Smooth muscle cell (in vitro differentiated cells): ENCODE measurements around the gene ATP6V0D1. TPM values are rescaled to one million over a fixed set of nuclear protein-coding genes. Genes with fewer than 3 reads are reported as not detected.

Source experiments
- DNase-seq: peaks from one replicate; lab custom pipeline; 2025; ENCODE audit not compliant: unreplicated experiment; lab: John Stamatoyannopoulos, UW
- H2AFZ ChIP-seq: fragments of 200-600 bp; sonication (generic); 2 replicates; pipeline ENCODE4 v1.6.0; 2016; ENCODE audit warnings: antibody characterized with exemption, low read depth, mild to moderate bottlenecking
- H3F3A ChIP-seq: fragments of 200-600 bp; sonication (generic); 2 replicates; pipeline ENCODE4 v1.6.0; 2017; ENCODE audit warnings: antibody characterized with exemption, low read depth
- H3K27ac ChIP-seq: fragments of 200-600 bp; sonication (generic); 2 replicates; pipeline ENCODE4 v1.5.1; 2016; ENCODE audit warnings: low read depth, mild to moderate bottlenecking
- H3K27me3 ChIP-seq: fragments of 200-600 bp; sonication (generic); 2 replicates; pipeline ENCODE4 v1.6.1; 2016; ENCODE audit warnings: low read depth, mild to moderate bottlenecking
- H3K36me3 ChIP-seq: fragments of 200-600 bp; sonication (generic); 2 replicates; pipeline ENCODE4 v1.5.1; 2016; ENCODE audit warnings: low read depth
- H3K4me1 ChIP-seq: fragments of 200-600 bp; sonication (generic); 2 replicates; pipeline ENCODE4 v1.5.1; 2016; ENCODE audit warnings: low read depth
- H3K4me2 ChIP-seq: fragments of 200-600 bp; sonication (generic); 2 replicates; pipeline ENCODE4 v1.6.0; 2016; ENCODE audit warnings: mild to moderate bottlenecking
- H3K4me3 ChIP-seq: fragments of 200-600 bp; sonication (generic); 2 replicates; pipeline ENCODE4 v1.5.1; 2016; ENCODE audit warnings: mild to moderate bottlenecking
- H3K79me2 ChIP-seq: fragments of 200-600 bp; sonication (generic); 2 replicates; pipeline ENCODE4 v1.6.0; 2016; ENCODE audit warnings: low read depth, mild to moderate bottlenecking
- H3K9ac ChIP-seq: fragments of 200-600 bp; sonication (generic); 2 replicates; pipeline ENCODE4 v1.6.0; 2016; ENCODE audit warnings: low read depth
- H3K9me3 ChIP-seq: fragments of 200-600 bp; sonication (generic); replicated peaks from 2 replicates; pipeline ENCODE4 v1.5.1; 2016; ENCODE audit warnings: low read depth
- H4K20me1 ChIP-seq: fragments of 200-600 bp; sonication (generic); 2 replicates; pipeline ENCODE4 v1.6.0; 2016; ENCODE audit warnings: low read depth
- CTCF ChIP-seq: fragments of 200-600 bp; sonication (generic); IDR thresholded peaks from 2 replicates; pipeline ENCODE4 v1.5.1; 2017; ENCODE audit warnings: borderline replicate concordance, mild to moderate bottlenecking, antibody characterized with exemption; ENCODE audit not compliant: insufficient read depth, poor library complexity, severe bottlenecking
- WGBS: methylation state at CpG from one replicate; pipeline ENCODE4 v1.1.7; 2016; ENCODE audit warnings: low lambda C conversion rate; 5-methylcytosine and 5-hydroxymethylcytosine counted together
- polyA plus RNA-seq: library from polyadenylated mRNA; unstranded; fragments of >200 nt; fragmentation: Nextera tagmentation; extraction: Ambion mirVana; gene quantifications from 2 replicates; pipeline ENCODE4 v1.2.1, GENCODE V29; 2016
- total RNA-seq: library from RNA; depleted of rRNA; stranded (reverse); fragments of >200 nt; gene quantifications from 2 replicates; pipeline ENCODE4 v1.2.3, GENCODE V29; 2014

ATP6V0D1 gene
- total and polyA plus RNA-seq, 2 experiments from 2014 or later, result 96.8 to 114 TPM

- no peak overlapping the region for H3K4me3 ChIP-seq
- peaks cover under 1% of the 10 kb centered on the region for H4K20me1 ChIP-seq
- WGBS, result 73% methylated on average over 11 of the region's 11 CpGs
- H3K27ac ChIP-seq, result no peak overlapping the region
- H3K9me3 ChIP-seq, result no peaks in the 10 kb centered on the region
- peaks cover 11% of the 10 kb centered on the region for H3K79me2 ChIP-seq
- peaks cover 17% of the 10 kb centered on the region for H3F3A ChIP-seq
- no peak overlapping the region for H3K4me2 ChIP-seq
- H3K9ac ChIP-seq, result no peak overlapping the region
- DNase-seq, result no peak
- H2AFZ ChIP-seq, result no peak overlapping the region
- peaks cover 9% of the 10 kb centered on the region for H3K4me1 ChIP-seq
- H3K27me3 ChIP-seq, result no peaks in the 10 kb centered on the region
- H3K36me3 ChIP-seq, result no peaks in the 10 kb centered on the region
- no peak for TF ChIP-seq CTCF
These were observed 44.4 kb upstream of the ATP6V0D1 start for GRCh38 chr16:67525176-67525860.

GRCh38 chr16:67521095-67521804 lies 40.3 kb upstream of the ATP6V0D1 start:
- TF ChIP-seq CTCF, result peak; percentile 76
- WGBS, result under 1% methylated on average over 25 of the region's 25 CpGs
- peak overlapping the region; percentile 59 for H3K4me3 ChIP-seq

GRCh38 chr16:67519242-67519641 lies 38.3 kb upstream of the ATP6V0D1 start:
- no peak for DNase-seq
- Histone ChIP-seq H3K79me2 (no peaks in the 10 kb centered on the region), H3K4me3 (no peak overlapping the region), H3K27ac (no peak overlapping the region), H2AFZ (no peak overlapping the region), H4K20me1 (no peaks in the 10 kb centered on the region), H3K36me3 (no peaks in the 10 kb centered on the region), H3K9me3 (no peaks in the 10 kb centered on the region), H3K4me2 (no peak overlapping the region), H3K9ac (no peak overlapping the region), H3F3A (peaks cover 17% of the 10 kb centered on the region), H3K4me1 (peaks cover 3% of the 10 kb centered on the region), H3K27me3 (no peaks in the 10 kb centered on the region)
- TF ChIP-seq CTCF, result no peak
- 92% methylated on average over 4 of the region's 4 CpGs for WGBS

More at GRCh38 chr16:67521095-67521804, 40.3 kb upstream of the ATP6V0D1 start:
- Histone ChIP-seq H4K20me1 (no peaks in the 10 kb centered on the region), H3F3A (peaks cover 9% of the 10 kb centered on the region), H3K27me3 (no peaks in the 10 kb centered on the region), H3K4me2 (peak overlapping the region; percentile 89), H2AFZ (peak overlapping the region; percentile 60), H3K27ac (peak overlapping the region; percentile 95), H3K4me1 (peaks cover 3% of the 10 kb centered on the region), H3K9me3 (no peaks in the 10 kb centered on the region), H3K9ac (peak overlapping the region; percentile 80), H3K36me3 (no peaks in the 10 kb centered on the region), H3K79me2 (no peaks in the 10 kb centered on the region)
- peak; percentile 90 for DNase-seq
